Measurements from ENCODE around the gene SVIL. TPM values are rescaled to one million over a fixed set of nuclear protein-coding genes. Genes with fewer than 3 reads are reported as not detected.
A peak's percentile ranks its signal among the peaks of the same experiment; 100 is the strongest.
"Not testable (repeated sequence)": the region's sequence is repeated elsewhere in the genome, so short reads cannot be mapped to it uniquely, and the experiment has no call there.

Gene SVIL
- polyA plus RNA-seq, 12 donors: 54.5 to 267 (median 193) TPM

GRCh38 chr10:29541422-29542210, 93.2 kb downstream of the SVIL start:
- DNase-seq: no peak

DNA sequence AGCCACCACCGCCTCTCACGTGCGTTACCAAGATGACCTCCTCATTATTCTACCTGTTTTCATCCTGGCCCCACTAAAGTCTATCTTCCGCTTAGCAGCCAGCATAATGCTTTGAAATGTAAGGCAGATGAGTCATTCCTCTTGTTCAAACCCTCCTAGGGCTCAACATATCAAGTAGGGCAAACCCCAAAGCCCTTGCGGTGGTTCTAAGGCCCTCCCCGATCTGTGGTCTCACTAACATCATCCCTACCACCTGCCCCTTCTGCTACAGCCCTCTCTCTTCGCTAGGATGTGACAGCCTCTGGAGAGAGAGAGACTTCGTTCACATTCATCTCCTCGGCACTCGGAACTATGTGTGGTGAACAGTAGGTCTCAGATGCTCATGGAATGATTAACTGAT, 94.8 kb downstream of the SVIL start:
- no peak for DNase-seq

- DNase-seq: no peak
Measured at GRCh38 chr10:29539412-29539811, 95.4 kb downstream of the SVIL start.

DNA sequence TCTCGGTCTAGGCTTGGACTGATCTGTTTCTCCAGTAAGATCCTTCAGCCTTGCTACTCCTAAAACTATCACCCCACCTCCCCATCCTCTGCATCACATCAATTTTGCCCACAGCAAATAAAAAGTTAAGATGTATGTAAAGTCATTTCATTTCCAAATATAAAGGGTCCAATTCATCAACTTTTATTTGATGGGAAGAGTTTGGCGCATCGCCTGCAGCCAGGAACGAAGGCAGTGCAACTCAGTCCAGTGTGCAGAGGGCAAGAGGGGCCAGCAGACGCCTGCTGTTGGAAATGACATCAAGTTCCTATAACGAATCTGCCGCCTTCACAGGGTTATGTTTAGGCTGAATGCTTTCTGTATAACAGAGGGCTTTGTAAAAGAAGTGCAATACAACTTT, 97.0 kb downstream of the SVIL start:
- no peak for DNase-seq

- not testable (repeated sequence) for DNase-seq
Measured at GRCh38 chr10:29536691-29537090, 98.1 kb downstream of the SVIL start.

DNA sequence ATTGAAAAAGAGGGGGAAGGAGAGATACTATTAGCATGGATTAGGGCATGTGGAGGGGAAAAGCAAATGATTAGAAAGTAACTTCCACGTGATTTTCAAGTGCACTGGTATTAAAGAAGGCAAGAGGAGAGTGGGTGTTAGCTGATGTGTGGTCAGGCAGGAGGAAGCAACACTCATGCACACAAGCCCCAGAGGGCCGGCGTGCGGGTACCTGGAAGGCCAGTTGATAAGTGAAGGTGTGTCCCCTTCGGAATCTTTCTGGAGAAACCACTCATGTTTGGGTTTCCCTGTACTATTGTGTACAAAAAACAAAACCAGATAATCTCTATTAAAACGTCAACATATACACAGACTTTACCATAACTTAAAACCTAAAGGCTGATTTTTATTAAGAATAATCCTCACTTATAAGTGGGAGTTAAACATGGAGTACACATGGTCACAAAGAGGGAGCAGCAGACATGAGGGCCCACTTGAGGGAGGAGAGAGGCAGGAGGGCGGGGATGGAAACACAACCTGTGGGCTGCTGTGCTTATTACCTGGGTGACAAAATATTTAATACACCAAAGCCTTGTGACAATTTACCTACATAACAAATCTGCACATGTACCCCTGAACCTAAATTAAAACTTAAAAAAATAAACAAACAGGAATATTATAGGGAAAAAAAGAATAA, 98.9 kb downstream of the SVIL start:
- no peak for DNase-seq

- peak; percentile 26 for DNase-seq
Measured at GRCh38 chr10:29535012-29535777, 99.6 kb downstream of the SVIL start.

- DNase-seq: no peak
Measured at GRCh38 chr10:29534590-29534989, 100.2 kb downstream of the SVIL start.

- no peak for DNase-seq
Measured at GRCh38 chr10:29533696-29534285, 101.0 kb downstream of the SVIL start.

DNA sequence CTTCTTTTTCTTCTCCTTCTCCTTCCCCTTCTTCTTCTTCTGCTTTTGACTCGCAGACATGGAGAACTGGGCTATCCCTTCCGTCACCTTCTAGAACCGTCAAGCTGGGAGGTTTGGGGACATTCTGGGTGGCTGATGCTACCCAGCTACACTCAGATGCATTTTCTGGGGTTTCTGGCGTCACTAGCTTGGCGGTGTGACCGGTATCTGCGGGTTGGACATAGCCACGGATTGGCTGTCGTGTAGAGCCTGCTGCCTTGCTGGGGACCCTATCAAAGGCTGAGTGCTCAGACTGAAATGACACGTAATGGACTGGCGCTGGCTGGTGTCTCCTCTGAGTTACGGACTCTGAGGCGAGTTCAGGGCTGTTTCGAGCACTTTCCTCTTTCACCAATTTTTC, 101.7 kb downstream of the SVIL start:
- no peak for DNase-seq

DNA sequence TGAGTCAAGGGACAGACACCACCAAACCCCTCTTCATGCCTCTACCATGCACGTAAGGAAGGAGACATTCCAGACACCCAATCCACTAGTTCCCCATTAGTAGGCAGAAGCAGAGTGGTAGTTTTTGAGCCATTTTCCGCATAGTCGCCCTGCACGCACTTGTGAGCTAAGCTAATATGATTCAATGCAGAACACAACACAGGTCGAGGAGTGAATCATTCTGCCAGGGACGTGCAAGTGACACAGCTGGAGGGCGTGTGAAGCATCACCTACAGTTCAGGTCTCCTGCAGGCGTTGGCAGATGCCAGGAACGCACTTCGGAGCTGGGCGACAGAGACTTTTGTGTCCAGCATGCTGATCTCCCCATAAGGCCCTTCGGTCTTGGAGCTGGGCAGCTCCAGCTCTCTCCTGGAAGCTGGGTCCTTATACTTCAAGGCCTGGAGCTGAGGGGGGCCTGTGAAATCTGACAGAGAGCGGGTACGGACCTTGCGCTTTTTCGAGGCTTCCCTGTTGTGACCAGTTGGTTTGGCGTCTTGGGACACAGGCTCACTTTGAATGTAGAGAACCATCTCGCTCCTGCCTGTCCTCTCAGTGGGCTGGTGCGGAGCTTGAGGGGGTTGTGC, 102.4 kb downstream of the SVIL start:
- no peak for DNase-seq

- no peak for DNase-seq
Measured at GRCh38 chr10:29530112-29530976, 104.4 kb downstream of the SVIL start.

GRCh38 chr10:29529146-29529545, 105.6 kb downstream of the SVIL start:
- DNase-seq: no peak

GRCh38 chr10:29525762-29526161, 109.0 kb downstream of the SVIL start:
- DNase-seq: no peak

DNA sequence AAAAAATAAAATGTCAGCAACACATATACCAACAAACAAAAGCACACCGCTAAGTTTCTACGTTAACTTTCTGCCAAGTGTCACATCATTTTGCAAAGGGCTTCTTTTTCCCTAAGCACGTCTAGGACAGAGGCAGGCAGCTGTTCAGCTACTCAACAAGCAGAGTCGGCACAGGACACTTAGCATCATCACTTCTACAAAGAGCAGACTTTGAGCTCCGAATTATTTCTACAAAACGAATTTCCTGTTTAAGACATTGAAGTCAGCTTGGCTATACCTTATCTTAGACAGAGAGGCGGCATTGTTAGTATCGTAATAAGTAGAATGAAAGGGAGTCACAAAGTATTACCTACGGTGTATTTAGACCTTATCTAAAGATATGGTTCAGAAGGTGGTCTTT, 110.1 kb downstream of the SVIL start:
- DNase-seq: no peak

- no peak for DNase-seq
Measured at GRCh38 chr10:29524294-29524693, 110.5 kb downstream of the SVIL start.

DNA sequence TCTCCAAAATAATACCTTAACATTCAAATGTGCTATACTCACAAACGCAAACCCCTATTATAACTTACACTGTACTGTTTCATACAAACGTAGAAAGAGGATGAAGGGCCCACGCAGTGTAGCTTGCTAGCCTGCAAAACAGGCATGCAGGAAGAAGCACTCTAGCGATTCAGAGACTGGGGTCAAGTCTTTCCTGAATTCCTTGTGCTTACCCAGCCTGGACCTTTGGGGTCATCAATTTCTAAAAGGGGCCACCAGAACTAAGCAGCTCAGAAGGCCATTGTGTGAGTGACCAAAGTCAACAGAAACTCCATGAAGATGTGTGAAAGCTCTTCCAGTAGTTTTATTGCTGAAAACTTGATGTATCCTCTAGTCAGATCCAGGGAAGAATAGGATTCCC, 111.9 kb downstream of the SVIL start:
- DNase-seq: no peak

- no peak for DNase-seq
Measured at GRCh38 chr10:29522061-29522855, 112.5 kb downstream of the SVIL start.

- no peak for DNase-seq
Measured at GRCh38 chr10:29519659-29520058, 115.1 kb downstream of the SVIL start.

DNA sequence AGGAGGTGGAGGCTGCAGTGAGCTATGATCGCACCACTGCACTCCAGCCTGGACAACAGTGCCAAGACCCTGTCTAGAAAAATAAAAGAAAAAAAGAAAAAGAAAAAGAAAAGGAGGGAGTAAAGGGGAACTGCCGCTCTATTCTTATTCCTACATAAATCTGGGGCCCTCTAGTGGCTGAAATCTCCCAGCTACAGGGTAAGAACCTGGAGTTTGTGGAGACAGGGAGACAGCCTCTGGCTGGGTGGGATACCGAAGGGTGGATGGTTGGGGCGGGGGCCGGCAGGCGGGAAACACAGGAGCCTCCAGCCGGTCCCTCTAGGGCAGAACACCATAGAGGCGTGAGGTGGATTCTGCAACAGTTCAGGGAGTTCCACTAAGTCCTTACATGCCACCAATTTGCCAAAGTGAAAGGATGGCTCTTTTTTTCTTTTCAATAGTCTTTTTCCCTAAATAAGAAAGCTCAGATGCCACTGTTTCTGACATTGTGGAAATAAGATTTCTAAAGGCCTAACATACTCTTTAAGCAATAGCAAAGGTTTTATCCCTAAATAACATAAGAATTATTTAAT, 117.3 kb downstream of the SVIL start:
- DNase-seq: no peak
